H1 (cell line): Measurements from ENCODE around the gene PSG3. TPM values are rescaled to one million over a fixed set of nuclear protein-coding genes. Genes with fewer than 3 reads are reported as not detected.
A peak's percentile ranks its signal among the peaks of the same experiment; 100 is the strongest.
"Not testable (repeated sequence)": the region's sequence is repeated elsewhere in the genome, so short reads cannot be mapped to it uniquely, and the experiment has no call there.

Experiments used
- CTCF ChIA-PET: fragments of 300-600 bp; sonication (Branson Sonifier 250); formaldehyde crosslinking; loops from one replicate; lab custom pipeline; 2021; ENCODE audit not compliant: partially characterized antibody; lab: Charles Lee
- POLR2A ChIA-PET: fragments of 300-600 bp; sonication (Branson Sonifier 250); formaldehyde crosslinking; loops from one replicate; lab custom pipeline; 2021; ENCODE audit warnings: inconsistent platforms; ENCODE audit not compliant: partially characterized antibody; lab: Charles Lee
- DNase-seq, 2 experiments: peaks; one replicate each; pipeline versions ENCODE4 v3.0.0 to v3.0.0-alpha.2; 2010 to 2022; ENCODE audit warnings: low spot score in 2 of 2, low read depth in 1 of 2, mixed read lengths in 1 of 2
- FAIRE-seq: peaks from 2 replicates; lab custom pipeline; 2011; peaks lifted over from hg19 to GRCh38; lab: Jason Lieb, UNC
- H2AFZ ChIP-seq: 2 replicates; pipeline ENCODE4 v1.8.1; 2012; ENCODE audit warnings: low read length, inconsistent platforms
- H2AK5ac ChIP-seq: 2 replicates; pipeline ENCODE4 v1.6.1; 2013; ENCODE audit warnings: low read depth, low read length
- H2BK120ac ChIP-seq: replicated peaks from 2 replicates; pipeline ENCODE3; 2013; ENCODE audit warnings: low read depth, low read length, inconsistent platforms
- H2BK12ac ChIP-seq: 2 replicates; pipeline ENCODE4 v1.6.1; 2013; ENCODE audit warnings: low read depth, low read length
- H2BK15ac ChIP-seq: 2 replicates; pipeline ENCODE4 v1.6.1; 2013; ENCODE audit warnings: low read length
- H2BK20ac ChIP-seq: 2 replicates; pipeline ENCODE4 v1.6.1; 2013; ENCODE audit warnings: low read length
- H2BK5ac ChIP-seq: 2 replicates; pipeline ENCODE4 v1.6.1; 2013; ENCODE audit warnings: low read depth, low read length
- H3K14ac ChIP-seq: 2 replicates; pipeline ENCODE4 v1.6.1; 2013; ENCODE audit warnings: inconsistent platforms; ENCODE audit not compliant: insufficient read length
- H3K18ac ChIP-seq: 2 replicates; pipeline ENCODE4 v1.6.1; 2013; ENCODE audit warnings: low read length; ENCODE audit errors: extremely low read depth
- H3K23ac ChIP-seq: 2 replicates; pipeline ENCODE4 v1.6.1; 2013; ENCODE audit warnings: inconsistent platforms; ENCODE audit not compliant: insufficient read length
- H3K23me2 ChIP-seq: 2 replicates; pipeline ENCODE4 v1.6.1; 2013; ENCODE audit warnings: low read depth, low read length
- H3K27ac ChIP-seq: 2 replicates; pipeline ENCODE4 v1.6.1; 2011; ENCODE audit warnings: low read depth, low read length, inconsistent platforms
- H3K27me3 ChIP-seq, 4 experiments: replicated peaks in 1 of 4; 1 replicate in 1 of 4; 2 replicates in 3 of 4; pipeline versions ENCODE4 v1.6.1 to v1.8.1; 2011 to 2013; ENCODE audit warnings: low read length in 3 of 4, mild to moderate bottlenecking in 3 of 4, inconsistent platforms in 2 of 4, mixed read lengths in 2 of 4, moderate library complexity in 1 of 4; ENCODE audit not compliant: control insufficient read depth in 3 of 4, insufficient read depth in 3 of 4; ENCODE audit errors: extremely low read depth in 1 of 4
- H3K36me3 ChIP-seq, 4 experiments: 2 replicates each; pipeline versions ENCODE4 v1.6.1 to v1.8.1; 2011 to 2013; ENCODE audit warnings: mild to moderate bottlenecking in 4 of 4, low read length in 3 of 4, moderate library complexity in 2 of 4, control low read depth in 1 of 4, inconsistent platforms in 1 of 4; ENCODE audit not compliant: insufficient read depth in 4 of 4, control insufficient read depth in 2 of 4
- H3K4ac ChIP-seq: replicated peaks from 2 replicates; pipeline ENCODE3; 2013; ENCODE audit warnings: low read length, low read depth, mixed read lengths, inconsistent platforms; ENCODE audit not compliant: insufficient read length
- H3K4me1 ChIP-seq, 4 experiments: replicated peaks in 1 of 4; 1 replicate in 1 of 4; 2 replicates in 3 of 4; pipeline versions ENCODE4 v1.6.1 to v1.8.1; 2011 to 2013; ENCODE audit warnings: low read length in 3 of 4, inconsistent platforms in 2 of 4, mixed read lengths in 1 of 4; ENCODE audit not compliant: insufficient read depth in 4 of 4, control insufficient read depth in 3 of 4
- H3K4me2 ChIP-seq, 2 experiments: 2 replicates each; pipeline versions ENCODE4 v1.6.1 to v1.8.1; 2011 to 2013; ENCODE audit warnings: low read depth in 2 of 2, low read length in 2 of 2, control low read depth in 1 of 2, inconsistent platforms in 1 of 2, mild to moderate bottlenecking in 1 of 2; ENCODE audit not compliant: insufficient read depth in 1 of 2
- H3K4me3 ChIP-seq, 4 experiments: fragments of 200-600, 300-600 bp in 1 of 4; sonication (generic), shearing (Covaris generic), sonication (Bioruptor Twin) in 1 of 4; 2 replicates each; pipeline versions ENCODE4 v1.5.1 to v1.8.1; 2011 to 2016; ENCODE audit warnings: low read length in 4 of 4, low read depth in 3 of 4, control low read depth in 2 of 4, inconsistent platforms in 2 of 4, mild to moderate bottlenecking in 2 of 4, mixed read lengths in 1 of 4, moderate library complexity in 1 of 4; ENCODE audit not compliant: insufficient read depth in 2 of 4; ENCODE audit errors: extremely low read depth in 1 of 4
- H3K56ac ChIP-seq: replicated peaks from 2 replicates; pipeline ENCODE3; 2013; ENCODE audit warnings: low read depth, mild to moderate bottlenecking, mixed read lengths, low read length, inconsistent platforms; ENCODE audit not compliant: insufficient read length
- H3K79me1 ChIP-seq: 2 replicates; pipeline ENCODE4 v1.6.1; 2013; ENCODE audit warnings: low read depth, low read length, control low read depth
- H3K79me2 ChIP-seq, 2 experiments: 2 replicates each; pipeline versions ENCODE4 v1.6.1 to v1.8.1; 2012 to 2013; ENCODE audit warnings: low read length in 2 of 2, mild to moderate bottlenecking in 2 of 2, inconsistent platforms in 1 of 2; ENCODE audit not compliant: insufficient read depth in 2 of 2, control insufficient read depth in 1 of 2
- H3K9ac ChIP-seq, 4 experiments: replicated peaks in 1 of 4; 1 replicate in 1 of 4; 2 replicates in 3 of 4; pipeline versions ENCODE4 v1.6.1 to v1.8.1; 2011 to 2013; ENCODE audit warnings: low read depth in 3 of 4, low read length in 3 of 4, control low read depth in 2 of 4, mild to moderate bottlenecking in 2 of 4, moderate library complexity in 2 of 4, inconsistent platforms in 1 of 4; ENCODE audit errors: extremely low read depth in 1 of 4
- H3K9me3 ChIP-seq, 2 experiments: 2 replicates each; pipeline versions ENCODE4 v1.6.1 to v1.8.1; 2012 to 2013; ENCODE audit warnings: mild to moderate bottlenecking in 2 of 2, moderate library complexity in 2 of 2, control low read depth in 1 of 2, inconsistent platforms in 1 of 2, low read depth in 1 of 2, low read length in 1 of 2, mixed read lengths in 1 of 2; ENCODE audit not compliant: insufficient read depth in 2 of 2
- H4K20me1 ChIP-seq, 2 experiments: replicated peaks in 1 of 2; 2 replicates each; pipeline versions ENCODE3 to v1.8.1; 2011 to 2013; ENCODE audit warnings: inconsistent platforms in 2 of 2, low read length in 2 of 2, mild to moderate bottlenecking in 1 of 2; ENCODE audit not compliant: insufficient read depth in 2 of 2, control insufficient read depth in 1 of 2
- H4K5ac ChIP-seq: 2 replicates; pipeline ENCODE4 v1.6.1; 2013; ENCODE audit warnings: low read length, low read depth, mixed read lengths, inconsistent platforms; ENCODE audit not compliant: insufficient read length
- H4K8ac ChIP-seq: 2 replicates; pipeline ENCODE4 v1.8.0; 2013; ENCODE audit warnings: mild to moderate bottlenecking, moderate library complexity, low read length, inconsistent platforms; ENCODE audit not compliant: insufficient read depth; ENCODE audit errors: extremely low read depth
- H4K91ac ChIP-seq: replicated peaks from 2 replicates; pipeline ENCODE3; 2013; ENCODE audit warnings: low read length, mixed read lengths, inconsistent platforms; ENCODE audit not compliant: insufficient read length
- WGBS, 2 experiments: shearing (Covaris generic) in 1 of 2; methylation state at CpG; one replicate each; pipeline versions ENCODE4 v1.1.6 to v1.1.7; 2013 to 2015; ENCODE audit warnings: low lambda C conversion rate in 2 of 2, mixed read lengths in 2 of 2, inconsistent platforms in 1 of 2, low coverage in 1 of 2, missing lambda C conversion rate in 1 of 2; ENCODE audit not compliant: insufficient replicate concordance in 2 of 2, insufficient coverage in 1 of 2, insufficient read length in 1 of 2; ENCODE audit errors: extremely low coverage in 1 of 2, missing lambda C conversion rate in 1 of 2; 5-methylcytosine and 5-hydroxymethylcytosine counted together
- polyA plus RNA-seq, 7 experiments: library from polyadenylated mRNA; depleted of rRNA in 3 of 7; stranded (reverse) in 5 of 7; unstranded in 2 of 7; fragments of >200 nt in 5 of 7; fragments of 200-250 nt in 2 of 7; gene quantifications; 1 replicate in 5 of 7; 2 replicates in 1 of 7; 4 replicates in 1 of 7; pipeline versions ENCODE4 v1.2.1 to v1.2.3, GENCODE V29; 2011 to 2013; ENCODE audit warnings: missing spikeins in 2 of 7, mixed read lengths in 2 of 7
- total RNA-seq: library from RNA; stranded (reverse); fragmentation: NEBNext Ultra II Directional; extraction: Animal tissue kit (Norgen Biotek cat#: 25700); gene quantifications from 2 replicates; pipeline ENCODE4 v1.2.1, GENCODE V29; 2021

The PSG3 gene
- total and polyA plus RNA-seq, 2 of the 8 experiments (the other 6 are each of a cell fraction or from before 2014, with no cell fraction given): not detected

GRCh38 chr19:42774510-42775158 lies 34.4 kb upstream of the PSG3 start:
- H3K56ac ChIP-seq, H3K79me1 ChIP-seq, H3K18ac ChIP-seq, H3K4me1 ChIP-seq, H3K14ac ChIP-seq, H3K4me2 ChIP-seq, H3K36me3 ChIP-seq, DNase-seq, H4K91ac ChIP-seq, H2BK120ac ChIP-seq, H4K8ac ChIP-seq, H2BK5ac ChIP-seq, H3K23me2 ChIP-seq, H2BK15ac ChIP-seq, H4K20me1 ChIP-seq, CTCF ChIA-PET, H3K9ac ChIP-seq, H3K27me3 ChIP-seq, H3K79me2 ChIP-seq, H2AFZ ChIP-seq, H2BK12ac ChIP-seq, FAIRE-seq, H2BK20ac ChIP-seq, POLR2A ChIA-PET, H3K23ac ChIP-seq, H3K4ac ChIP-seq, H3K27ac ChIP-seq, H3K4me3 ChIP-seq, H2AK5ac ChIP-seq: not testable (repeated sequence)
- H4K5ac ChIP-seq: peak overlapping the region; percentile 60
- H3K9me3 ChIP-seq: peaks cover 13 to 17% of the 10 kb centered on the region in 2 experiments; a peak in 3 of 4 replicates
- WGBS, 2 experiments: 80% methylated on average over 20 of the region's 21 CpGs; no CpG with 5 or more reads in 1 of the 2 experiments

- H2BK120ac ChIP-seq, CTCF ChIA-PET, H3K9ac ChIP-seq, H4K91ac ChIP-seq, H3K18ac ChIP-seq, H2AK5ac ChIP-seq, POLR2A ChIA-PET, H3K4me3 ChIP-seq, H4K20me1 ChIP-seq, H2BK20ac ChIP-seq, H3K4me1 ChIP-seq, H3K36me3 ChIP-seq, H3K79me1 ChIP-seq, H3K4me2 ChIP-seq, H3K79me2 ChIP-seq, H3K4ac ChIP-seq, H2BK5ac ChIP-seq, H3K23ac ChIP-seq, H2BK15ac ChIP-seq, H3K23me2 ChIP-seq, H3K56ac ChIP-seq, H2BK12ac ChIP-seq, FAIRE-seq, DNase-seq, H3K27me3 ChIP-seq, H4K5ac ChIP-seq, H2AFZ ChIP-seq, H4K8ac ChIP-seq, H3K27ac ChIP-seq, H3K14ac ChIP-seq: not testable (repeated sequence)
- WGBS, 2 experiments: 53% methylated on average over 8 of the region's 8 CpGs; no CpG with 5 or more reads in 1 of the 2 experiments
- peaks cover 16 to 45% of the 10 kb centered on the region in 2 experiments; a peak in 3 of 4 replicates for H3K9me3 ChIP-seq
Measured at GRCh38 chr19:42767319-42767718, 27.0 kb upstream of the PSG3 start.
